Measurements from ENCODE around the gene RPS6KB2. TPM values are rescaled to one million over a fixed set of nuclear protein-coding genes. Genes with fewer than 3 reads are reported as not detected.

The RPS6KB2 gene
- total and polyA plus RNA-seq, 10 of the 15 experiments (the other 5 are each of a cell fraction or from before 2014, with no cell fraction given): 0.39 to 101 (median 58.4) TPM

- H3K36me3 ChIP-seq (ENCODE audit: control insufficient read depth in 2 of 2, insufficient read depth in 2 of 2, low read length in 1 of 2): no peaks in the 10 kb centered on the region
- SMC1A ChIA-PET (ENCODE audit: uncharacterized antibody, unreplicated experiment): no interaction called here
- no peak overlapping the region for H3K4me2 ChIP-seq (ENCODE audit: control insufficient read depth, insufficient read depth)
- H3K27me3 ChIP-seq (replicated peaks in 1 of 2; ENCODE audit: control insufficient read depth in 2 of 2, insufficient read depth in 2 of 2, low read length in 1 of 2): no peaks in the 10 kb centered on the region
- in situ Hi-C loops (cut with MboI): no loop called here
- BruUV-seq (replicated peaks): no TSS peak
- ATAC-seq (no peak), FAIRE-seq (no peak), DNase-seq (ENCODE audit: low read depth, low spot score) (no peak)
- H3K79me2 ChIP-seq (ENCODE audit: control insufficient read depth, insufficient read depth, low read length): no peaks in the 10 kb centered on the region
- POLR2A ChIA-PET: no interaction called here
- TF ChIP-seq PML (IDR thresholded peaks at IDR 0.05; ENCODE audit: low read length) (no peak), POLR2A (IDR thresholded peaks at IDR 0.05; ENCODE audit: low read depth, low read length) (0 out of 2 replicates have a peak, but pooled peaks have one; percentile 6), SMAD1 (IDR thresholded peaks at IDR 0.05; ENCODE audit: low read depth, partially characterized antibody) (no peak), RAD21 (IDR thresholded peaks at IDR 0.05; ENCODE audit: insufficient read depth, low read depth, low read length) (no peak), CEBPB (IDR thresholded peaks at IDR 0.05; ENCODE audit: borderline replicate concordance in 1 of 2, low read depth in 2 of 2, low read length in 2 of 2) (no peak)
- H3K9ac ChIP-seq (ENCODE audit: control insufficient read depth, insufficient read depth, low read length): no peak overlapping the region
- no peak overlapping the region for H3K27ac ChIP-seq (ENCODE audit: control insufficient read depth, insufficient read depth)
- no peaks in the 10 kb centered on the region for H4K20me1 ChIP-seq (ENCODE audit: control insufficient read depth, insufficient read depth)
- no peak overlapping the region for H3K4me3 ChIP-seq
- peaks cover 6% of the 10 kb centered on the region for H3K4me1 ChIP-seq (ENCODE audit: control insufficient read depth, insufficient read depth, low read length)
- 65% methylated on average over 21 of the region's 21 CpGs for WGBS (ENCODE audit: insufficient coverage, insufficient replicate concordance, low lambda C conversion rate, missing lambda C conversion rate)
- intact Hi-C loops (cut with micrococcal nuclease; ENCODE audit: unreplicated experiment): no loop called here
- CTCF ChIA-PET: no interaction called here
- H3K9me3 ChIP-seq (replicated peaks; ENCODE audit: control insufficient read depth, insufficient read depth, low read length): no peaks in the 10 kb centered on the region
- H2AFZ ChIP-seq (ENCODE audit: control insufficient read depth, low read depth, low read length): no peak overlapping the region
- RAD21 ChIA-PET (ENCODE audit: unreplicated experiment): no interaction called here
Observed at GRCh38 chr11:67453816-67454732, 25.8 kb downstream of the RPS6KB2 start.

- in situ Hi-C loops (cut with MboI) (no loop called here), intact Hi-C loops (cut with micrococcal nuclease; ENCODE audit: unreplicated experiment) (no loop called here)
- no peaks in the 10 kb centered on the region for H3K36me3 ChIP-seq (ENCODE audit: control insufficient read depth in 2 of 2, insufficient read depth in 2 of 2, low read length in 1 of 2)
- no peak within 1 kb of the TSS for H3K27ac ChIP-seq (ENCODE audit: control insufficient read depth, insufficient read depth)
- BruUV-seq (replicated peaks): no TSS peak
- CTCF ChIA-PET: no interaction called here
- FAIRE-seq (no peak), ATAC-seq (no peak), DNase-seq (ENCODE audit: low read depth, low spot score) (no peak)
- H3K4me2 ChIP-seq (ENCODE audit: control insufficient read depth, insufficient read depth): no peak within 1 kb of the TSS
- no peaks in the 10 kb centered on the region for H3K9me3 ChIP-seq (replicated peaks; ENCODE audit: control insufficient read depth, insufficient read depth, low read length)
- SMC1A ChIA-PET (ENCODE audit: uncharacterized antibody, unreplicated experiment): no interaction called here
- no peak within 1 kb of the TSS for H2AFZ ChIP-seq (ENCODE audit: control insufficient read depth, low read depth, low read length)
- no peaks in the 10 kb centered on the region for H3K27me3 ChIP-seq (replicated peaks in 1 of 2; ENCODE audit: control insufficient read depth in 2 of 2, insufficient read depth in 2 of 2, low read length in 1 of 2)
- 36% methylated on average over 3 of the region's 3 CpGs for WGBS (ENCODE audit: insufficient coverage, insufficient replicate concordance, low lambda C conversion rate, missing lambda C conversion rate)
- RAD21 ChIA-PET (ENCODE audit: unreplicated experiment): no interaction called here
- H4K20me1 ChIP-seq (ENCODE audit: control insufficient read depth, insufficient read depth): no peaks in the 10 kb centered on the region
- peaks cover 11% of the 10 kb centered on the region for H3K4me1 ChIP-seq (ENCODE audit: control insufficient read depth, insufficient read depth, low read length)
- POLR2A ChIA-PET: no interaction called here
- H3K4me3 ChIP-seq: no peak within 1 kb of the TSS
- no peaks in the 10 kb centered on the region for H3K79me2 ChIP-seq (ENCODE audit: control insufficient read depth, insufficient read depth, low read length)
- no peak within 1 kb of the TSS for H3K9ac ChIP-seq (ENCODE audit: control insufficient read depth, insufficient read depth, low read length)
- no peak for TF ChIP-seq SREBF2 (IDR thresholded peaks at IDR 0.05; ENCODE audit: low read length)
- no peak for TF ChIP-seq CHD4 (IDR thresholded peaks at IDR 0.05)
- no peak for TF ChIP-seq RCOR1 (conservative IDR thresholded peaks at IDR 0.05; ENCODE audit: low read depth, low read length)
- TF ChIP-seq MYB (IDR thresholded peaks at IDR 0.05; ENCODE audit: borderline replicate concordance, low read depth, low read length): no peak
- no peak for TF ChIP-seq ATF3 (IDR thresholded peaks at IDR 0.05; ENCODE audit: borderline replicate concordance, extremely low read depth, low read depth, low read length)
- no peak for TF ChIP-seq POU2F2 (IDR thresholded peaks at IDR 0.05; ENCODE audit: borderline replicate concordance, low read depth, low read length)
- TF ChIP-seq MEF2A (IDR thresholded peaks at IDR 0.05; ENCODE audit: insufficient read depth, low read depth, low read length): no peak
- no peak for TF ChIP-seq BMI1 (IDR thresholded peaks at IDR 0.05; ENCODE audit: borderline replicate concordance)
- TF ChIP-seq SIN3A (IDR thresholded peaks at IDR 0.05; ENCODE audit: low read depth, low read length): no peak
- TF ChIP-seq E2F4 (IDR thresholded peaks at IDR 0.05; ENCODE audit: low read depth, low read length): no peak
- TF ChIP-seq TCF7 (IDR thresholded peaks at IDR 0.05; ENCODE audit: borderline replicate concordance): no peak
- TF ChIP-seq NR2C1 (IDR thresholded peaks at IDR 0.05): no peak
- TF ChIP-seq EGR1 (IDR thresholded peaks at IDR 0.05; ENCODE audit: borderline replicate concordance in 1 of 2, low read depth in 2 of 2, low read length in 2 of 2): no peak
Observed at GRCh38 chr11:67455054-67455453, 26.8 kb downstream of the RPS6KB2 start, which contains the start of gene CABP4. CABP4 (plus strand) TSS chr11:67455354; CDS start chr11:67455424, 70 bp downstream.
